Activated T-cell treated with anti-CD3 and anti-CD28 coated beads for 1 hour (primary cell): ENCODE data around the gene SEMA4D.
A peak's percentile ranks its signal among the peaks of the same experiment; 100 is the strongest.
"Not testable (repeated sequence)": the region's sequence is repeated elsewhere in the genome, so short reads cannot be mapped to it uniquely, and the experiment has no call there.

Experiments
- DNase-seq: peaks from one replicate; pipeline ENCODE4 v3.0.0-alpha.2; 2020; ENCODE audit warnings: low read depth

The SEMA4D gene

GRCh38 chr9:89384783-89385182 lies 113.1 kb downstream of the SEMA4D start:
- no peak for DNase-seq

DNA sequence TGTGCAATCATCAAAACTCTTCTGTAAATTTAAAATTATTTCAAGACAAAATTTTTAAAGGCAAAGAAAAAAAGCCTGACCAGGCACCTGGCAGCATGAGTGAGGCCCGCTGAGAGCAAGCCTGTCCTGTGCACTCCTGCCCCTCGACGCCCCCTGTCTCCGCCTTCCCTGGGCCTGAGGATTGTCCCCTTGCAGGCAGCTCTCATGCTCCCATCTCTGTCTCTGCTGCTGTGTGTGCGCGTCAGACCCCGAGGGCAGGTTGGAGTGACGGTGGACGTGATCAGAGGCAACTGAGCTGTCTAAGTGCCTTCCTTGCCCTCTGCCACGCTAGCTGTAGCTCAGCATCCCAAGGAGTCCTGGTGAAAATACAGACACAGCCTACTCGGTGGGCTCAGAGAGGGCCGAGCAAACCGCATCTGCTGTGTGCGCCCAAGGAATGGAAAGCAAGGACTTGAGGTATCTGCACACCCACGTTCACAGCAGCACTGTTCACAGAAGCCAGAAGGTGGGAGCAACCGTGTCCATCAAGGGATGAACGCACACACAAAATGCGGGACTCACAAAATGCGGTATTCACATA lies 114.1 kb downstream of the SEMA4D start:
- no peak for DNase-seq

DNA sequence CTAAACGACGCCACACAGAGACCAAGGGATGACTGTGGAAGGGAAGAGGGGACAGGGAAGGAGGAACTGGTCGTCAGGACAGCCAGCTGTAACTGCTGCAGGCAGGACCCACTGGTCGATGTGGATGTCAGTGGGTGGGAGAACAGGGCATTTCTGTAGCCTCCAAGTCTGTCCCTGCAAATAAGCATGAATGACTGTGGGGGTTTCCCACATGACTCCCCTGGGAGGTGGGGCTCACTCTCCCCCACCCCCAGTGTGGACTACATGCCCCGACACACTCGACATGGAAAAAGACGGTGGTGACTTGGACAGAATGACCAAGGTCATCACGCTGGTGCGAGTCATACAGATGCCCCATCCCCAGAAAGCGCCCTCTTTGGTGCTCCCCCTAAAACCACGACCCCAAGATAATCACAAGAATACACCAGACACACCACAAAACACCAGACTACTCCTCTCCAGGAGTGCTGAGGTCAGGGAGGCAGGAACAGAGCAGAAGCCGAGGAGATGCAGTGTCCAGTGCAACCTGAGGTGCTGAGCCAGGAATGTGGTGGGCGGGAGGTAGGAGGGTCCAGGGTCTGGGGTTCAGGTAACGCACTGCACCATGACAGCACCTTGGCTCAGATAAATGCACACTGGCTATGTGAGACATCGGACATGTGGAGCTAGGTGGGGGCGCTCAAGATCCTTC lies 114.7 kb downstream of the SEMA4D start:
- no peak for DNase-seq

DNA sequence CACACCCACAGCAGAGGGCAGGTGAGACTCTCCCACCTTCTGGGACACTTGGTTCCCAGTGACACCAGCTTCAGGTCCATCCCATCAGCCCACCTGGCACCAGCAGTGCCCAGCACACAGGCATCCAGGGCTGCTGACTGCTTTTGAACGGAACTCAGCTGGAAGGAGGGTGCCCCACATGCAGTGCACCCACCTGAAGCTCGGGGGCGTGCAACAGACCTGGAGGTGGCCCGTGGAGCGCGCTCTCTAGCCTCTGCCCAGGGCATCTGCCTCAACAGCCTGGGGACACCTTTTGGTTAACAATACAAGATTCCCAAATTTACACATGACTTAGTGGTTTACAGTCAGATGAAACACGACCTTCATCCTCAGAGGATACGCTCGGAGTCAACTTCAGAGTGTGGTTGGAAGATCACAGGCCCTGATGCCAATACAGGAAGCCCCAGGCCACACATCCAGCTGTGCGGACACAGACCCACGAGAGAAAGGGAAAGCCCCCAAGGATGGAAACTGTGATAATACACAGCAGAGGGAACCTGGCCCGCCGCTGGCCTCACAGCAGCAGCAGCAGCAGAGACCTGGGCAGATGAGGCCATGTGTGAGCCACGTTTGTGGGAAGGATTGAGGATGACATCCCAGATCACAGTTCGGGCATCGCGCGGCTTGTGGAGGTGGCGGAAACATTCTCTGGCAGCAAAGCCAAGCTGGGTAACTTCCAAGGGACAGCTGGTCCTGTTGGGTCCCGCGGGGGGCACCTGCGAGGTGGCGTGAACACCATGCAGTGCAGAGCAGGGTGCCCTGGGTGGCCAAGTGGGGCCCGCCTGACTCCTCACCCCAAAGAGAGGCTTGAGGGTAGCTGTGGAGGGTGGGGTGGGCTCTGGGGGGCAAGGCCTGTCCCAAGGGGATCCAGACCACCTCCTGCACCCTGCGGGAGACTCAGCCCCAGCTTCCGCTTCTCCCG lies 115.6 kb downstream of the SEMA4D start:
- DNase-seq: no peak

DNA sequence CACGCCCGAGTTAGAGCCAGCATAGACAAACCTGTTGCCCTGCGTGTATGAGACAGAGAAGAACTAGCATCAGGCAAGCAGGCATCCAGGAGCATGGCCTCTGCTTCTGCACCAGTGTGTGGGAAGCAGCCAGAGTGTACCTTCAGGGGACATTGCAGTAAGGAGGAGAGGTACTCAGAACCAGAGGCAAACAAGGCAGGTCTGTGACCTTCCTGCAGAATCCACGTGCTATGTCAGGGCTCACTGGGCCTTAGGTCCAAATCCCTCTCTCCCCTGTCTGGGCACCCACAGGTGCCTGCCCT lies 116.7 kb downstream of the SEMA4D start:
- DNase-seq: no peak

- DNase-seq: no peak
Measured at GRCh38 chr9:89380437-89381307, 117.2 kb downstream of the SEMA4D start.

DNA sequence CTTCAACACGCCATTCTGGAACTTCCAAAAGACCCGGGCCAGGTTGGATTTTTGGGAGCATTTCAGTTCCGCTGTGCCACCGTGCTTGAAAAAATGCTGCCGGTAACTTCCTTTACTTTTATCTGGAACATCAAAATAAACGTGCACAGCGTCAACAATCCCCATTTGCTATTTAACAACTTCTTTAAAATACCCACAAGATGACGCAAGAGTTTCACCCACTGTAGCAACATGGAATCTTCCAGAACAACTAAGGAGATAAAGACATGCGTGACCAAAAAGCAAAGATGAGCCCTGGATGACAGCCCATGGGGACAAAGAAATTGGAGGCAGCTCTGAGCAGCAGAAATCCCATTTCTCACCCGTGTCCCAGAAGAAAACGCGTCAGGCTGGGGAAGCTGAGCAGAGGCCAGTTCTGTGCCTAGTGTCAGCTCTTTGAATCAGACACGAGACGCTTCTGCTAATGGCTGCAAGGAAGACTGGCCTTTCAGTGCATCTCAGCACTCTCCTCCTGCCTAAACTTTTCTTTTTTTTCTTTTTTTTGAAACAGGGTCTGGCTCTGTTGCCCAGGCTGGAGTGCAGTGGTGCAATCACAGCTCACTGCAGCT lies 118.3 kb downstream of the SEMA4D start:
- no peak for DNase-seq

DNA sequence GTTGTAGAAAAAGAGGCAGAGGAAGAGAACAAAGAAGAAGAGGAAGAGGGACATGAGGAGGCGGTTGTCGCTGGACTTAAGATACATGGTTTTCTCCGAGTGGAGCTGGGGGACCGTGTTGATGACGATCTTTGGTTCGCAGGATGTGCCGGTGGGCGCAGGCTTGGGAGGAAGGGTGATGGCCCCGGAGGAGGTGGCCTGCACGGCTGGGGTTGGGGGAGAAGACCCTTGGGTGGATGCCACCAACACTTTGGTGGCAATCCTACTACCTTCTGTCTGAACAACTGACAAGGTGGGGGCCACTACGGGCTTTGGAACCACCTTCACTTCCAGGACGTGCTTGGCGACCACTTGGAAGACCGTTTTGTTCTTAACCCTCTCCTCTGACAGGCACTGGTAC lies 118.9 kb downstream of the SEMA4D start:
- DNase-seq: no peak

- no peak for DNase-seq
Measured at GRCh38 chr9:89378541-89378940, 119.4 kb downstream of the SEMA4D start.

GRCh38 chr9:89377411-89377810 lies 120.5 kb downstream of the SEMA4D start:
- no peak for DNase-seq

DNA sequence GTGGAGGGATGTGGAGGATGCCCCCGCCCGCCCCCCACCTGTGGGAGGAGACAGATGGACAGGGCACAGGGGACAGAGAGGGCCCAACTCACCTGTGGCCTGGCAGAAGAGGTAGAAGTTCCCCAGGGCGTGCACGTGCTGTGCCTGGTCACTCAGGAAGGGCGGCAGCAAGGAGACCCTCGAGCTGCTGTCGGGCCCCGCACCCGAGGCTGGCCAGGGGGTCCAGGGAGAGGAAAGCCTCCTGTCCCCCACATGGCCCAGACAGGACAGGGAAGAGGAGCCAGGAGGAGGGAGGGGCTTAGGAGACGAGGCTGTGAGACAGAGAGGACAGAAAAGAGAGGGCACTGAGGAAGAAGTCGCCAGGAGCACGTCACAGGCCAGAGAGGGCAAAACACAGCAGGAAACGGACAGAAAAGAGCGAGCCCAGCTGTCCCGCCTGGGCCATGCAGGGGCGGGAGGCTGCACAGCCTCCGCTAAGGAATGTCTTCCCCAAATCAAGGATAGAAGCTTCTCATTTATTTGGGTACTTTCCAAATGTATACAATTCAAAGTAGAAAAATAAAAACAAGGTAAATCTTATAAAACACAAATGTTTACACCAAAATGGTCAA lies 121.1 kb downstream of the SEMA4D start:
- no peak for DNase-seq

GRCh38 chr9:89376286-89376685 lies 121.6 kb downstream of the SEMA4D start:
- DNase-seq: no peak

DNA sequence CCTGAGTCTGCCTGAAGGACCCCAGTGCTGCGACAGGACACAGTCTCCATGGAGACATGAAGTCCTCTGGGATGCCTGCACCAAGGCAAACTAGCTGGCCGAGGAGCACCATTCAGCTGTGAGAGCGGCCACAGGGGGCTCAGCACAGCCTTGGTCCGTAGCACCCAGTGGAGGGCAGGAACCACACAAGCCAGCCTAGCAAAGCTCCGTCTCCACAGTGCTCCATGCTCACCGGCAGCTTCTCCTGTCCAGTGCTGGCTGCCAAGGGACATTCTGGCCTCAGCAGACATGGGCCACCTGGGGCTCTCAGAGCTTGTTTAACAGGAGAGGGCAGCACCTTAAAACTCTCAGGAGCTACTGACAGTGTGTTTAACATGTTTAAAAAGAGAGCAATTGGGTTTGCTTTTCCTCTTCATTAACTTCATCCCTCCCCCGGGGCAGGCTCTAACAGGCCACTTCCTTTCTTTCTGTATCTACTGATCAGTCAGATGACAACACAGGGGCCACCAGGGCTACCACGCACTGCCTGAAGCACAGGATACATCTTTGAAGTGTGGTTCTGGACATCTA lies 122.6 kb downstream of the SEMA4D start:
- no peak for DNase-seq

GRCh38 chr9:89374176-89374575 lies 123.7 kb downstream of the SEMA4D start:
- DNase-seq: no peak

DNA sequence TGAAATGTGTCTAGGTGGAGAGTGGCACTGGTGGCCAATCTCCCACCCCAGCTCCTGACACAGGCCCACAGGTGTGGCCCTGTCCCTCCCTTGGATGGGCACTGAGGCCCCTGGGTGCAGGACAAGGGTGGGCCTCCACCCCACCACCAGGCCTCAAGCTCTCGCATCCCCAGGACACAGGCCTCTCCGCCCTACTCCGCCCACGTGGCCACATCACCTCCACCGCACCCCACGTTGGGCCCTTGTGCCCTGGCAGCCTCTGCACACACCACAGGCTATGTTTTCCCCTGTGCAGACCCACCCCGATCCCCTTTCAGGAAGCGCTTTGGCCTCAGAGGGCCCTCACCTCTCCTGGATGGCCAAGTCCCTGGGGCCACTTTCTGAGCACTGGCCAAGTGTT lies 124.9 kb downstream of the SEMA4D start:
- DNase-seq: no peak

- peak; percentile 17 for DNase-seq
Measured at GRCh38 chr9:89372230-89372816, 125.6 kb downstream of the SEMA4D start.

GRCh38 chr9:89371791-89372190 lies 126.1 kb downstream of the SEMA4D start:
- DNase-seq: not testable (repeated sequence)

DNA sequence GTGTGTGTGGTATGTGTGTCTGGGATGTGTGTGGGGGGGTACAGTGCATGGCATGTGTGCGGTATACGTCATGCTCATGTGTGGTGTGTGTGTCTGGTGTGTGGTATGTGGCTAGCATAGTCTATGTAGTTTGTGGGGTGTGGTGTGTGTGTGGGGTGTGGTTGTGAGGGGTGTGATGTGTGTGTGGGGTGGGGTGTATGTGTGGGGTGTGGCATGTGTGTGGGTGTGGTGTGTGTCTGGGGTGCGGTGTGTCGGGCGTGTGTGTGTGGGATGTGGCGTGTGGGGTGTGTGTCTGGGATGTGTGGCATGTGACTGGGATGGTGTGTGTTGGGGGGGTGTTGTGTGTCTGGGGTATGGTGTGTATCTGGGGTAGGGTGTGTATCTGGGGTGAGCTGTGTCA lies 127.3 kb downstream of the SEMA4D start:
- no peak for DNase-seq

- no peak for DNase-seq
Measured at GRCh38 chr9:89368978-89369377, 128.9 kb downstream of the SEMA4D start.

GRCh38 chr9:89368550-89368949 lies 129.4 kb downstream of the SEMA4D start:
- DNase-seq: no peak
